ENCODE measurements around the gene NTN4.

DNA sequence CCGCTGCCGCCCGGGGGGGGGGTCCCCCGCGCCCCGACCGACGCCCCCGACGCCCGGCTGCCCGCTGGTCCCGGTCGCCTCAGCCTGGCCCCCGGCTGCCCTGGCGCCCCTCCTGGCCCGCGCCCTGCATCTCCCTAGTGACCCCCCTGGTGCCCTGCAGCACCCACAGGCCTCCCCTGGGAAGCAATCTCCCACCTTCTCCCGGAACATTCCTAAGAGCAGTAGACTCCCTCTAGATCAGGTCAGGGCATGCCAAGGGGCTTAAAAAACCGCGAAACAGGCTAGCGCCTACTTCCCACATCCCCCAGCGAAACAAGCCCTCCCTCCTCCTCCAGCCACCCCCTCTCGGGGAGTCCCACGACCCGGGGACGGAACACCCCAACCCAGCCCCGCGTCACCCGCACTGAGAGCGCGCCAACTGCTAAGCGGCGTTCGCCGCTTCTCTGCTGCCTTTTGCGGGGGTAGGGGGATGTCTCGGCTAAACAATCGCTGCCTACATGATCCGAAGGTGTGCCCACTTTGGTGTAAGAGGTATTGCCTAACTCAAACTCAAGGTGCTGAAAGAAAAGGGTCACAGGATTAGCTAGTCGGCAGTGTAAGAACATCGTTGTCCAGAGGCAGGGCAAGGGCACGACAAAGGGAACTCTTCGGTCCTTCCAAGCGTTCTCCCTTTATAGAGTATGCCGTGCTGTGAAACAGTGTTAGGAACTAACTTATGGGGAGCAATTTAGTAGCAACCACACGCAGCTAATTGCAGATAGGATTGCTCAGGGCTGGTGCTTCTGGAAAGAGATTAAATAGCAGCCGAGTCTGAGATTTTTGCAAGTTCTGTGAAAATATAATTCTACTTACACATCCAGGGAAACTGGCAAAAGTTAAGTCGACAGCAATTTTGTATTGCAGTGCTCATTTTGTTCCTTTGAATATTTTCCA, 619 bp upstream of the NTN4 start:
- TF ChIP-seq POLR2AphosphoS5 (IDR thresholded peaks at IDR 0.05; ENCODE audit: low read depth, low read length) (no peak), SIN3A (IDR thresholded peaks at IDR 0.05; ENCODE audit: borderline replicate concordance, insufficient read depth, low read length) (no peak), TAF1 (IDR thresholded peaks at IDR 0.05; ENCODE audit: borderline replicate concordance, insufficient read depth, low read length) (no peak), FOXP2 (optimal IDR thresholded peaks at IDR 0.05; ENCODE audit: borderline replicate concordance, extremely low read depth, extremely low read length, insufficient read depth) (no peak)
- TF ChIP-seq, protein P1, sequence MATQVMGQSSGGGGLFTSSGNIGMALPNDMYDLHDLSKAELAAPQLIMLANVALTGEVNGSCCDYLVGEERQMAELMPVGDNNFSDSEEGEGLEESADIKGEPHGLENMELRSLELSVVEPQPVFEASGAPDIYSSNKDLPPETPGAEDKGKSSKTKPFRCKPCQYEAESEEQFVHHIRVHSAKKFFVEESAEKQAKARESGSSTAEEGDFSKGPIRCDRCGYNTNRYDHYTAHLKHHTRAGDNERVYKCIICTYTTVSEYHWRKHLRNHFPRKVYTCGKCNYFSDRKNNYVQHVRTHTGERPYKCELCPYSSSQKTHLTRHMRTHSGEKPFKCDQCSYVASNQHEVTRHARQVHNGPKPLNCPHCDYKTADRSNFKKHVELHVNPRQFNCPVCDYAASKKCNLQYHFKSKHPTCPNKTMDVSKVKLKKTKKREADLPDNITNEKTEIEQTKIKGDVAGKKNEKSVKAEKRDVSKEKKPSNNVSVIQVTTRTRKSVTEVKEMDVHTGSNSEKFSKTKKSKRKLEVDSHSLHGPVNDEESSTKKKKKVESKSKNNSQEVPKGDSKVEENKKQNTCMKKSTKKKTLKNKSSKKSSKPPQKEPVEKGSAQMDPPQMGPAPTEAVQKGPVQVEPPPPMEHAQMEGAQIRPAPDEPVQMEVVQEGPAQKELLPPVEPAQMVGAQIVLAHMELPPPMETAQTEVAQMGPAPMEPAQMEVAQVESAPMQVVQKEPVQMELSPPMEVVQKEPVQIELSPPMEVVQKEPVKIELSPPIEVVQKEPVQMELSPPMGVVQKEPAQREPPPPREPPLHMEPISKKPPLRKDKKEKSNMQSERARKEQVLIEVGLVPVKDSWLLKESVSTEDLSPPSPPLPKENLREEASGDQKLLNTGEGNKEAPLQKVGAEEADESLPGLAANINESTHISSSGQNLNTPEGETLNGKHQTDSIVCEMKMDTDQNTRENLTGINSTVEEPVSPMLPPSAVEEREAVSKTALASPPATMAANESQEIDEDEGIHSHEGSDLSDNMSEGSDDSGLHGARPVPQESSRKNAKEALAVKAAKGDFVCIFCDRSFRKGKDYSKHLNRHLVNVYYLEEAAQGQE (IDR thresholded peaks at IDR 0.05; ENCODE audit: insufficient read depth in 1 of 2, low read depth in 2 of 2, low read length in 2 of 2), result no peak

Measured in PFSK-1 (cell line).